ENCODE data around the gene ACOT6.

DNA sequence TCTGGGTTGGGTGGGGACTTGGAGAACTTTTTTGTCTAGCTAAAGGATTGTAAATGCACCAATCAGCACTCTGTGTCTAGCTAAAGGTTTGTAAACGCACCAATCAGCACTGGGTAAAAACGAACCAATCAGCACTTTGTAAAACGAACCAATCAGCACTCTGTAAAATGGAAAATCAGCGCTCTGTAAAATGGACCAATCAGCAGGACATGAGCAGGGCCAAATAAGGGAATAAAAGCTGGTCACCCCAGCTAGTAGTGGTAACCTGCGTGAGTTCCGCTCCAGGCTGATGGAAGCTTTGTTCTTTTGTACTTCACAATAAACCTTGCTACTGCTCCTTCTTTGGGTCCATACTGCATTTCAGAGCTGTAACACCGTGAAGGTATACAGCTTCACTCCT is 45.0 kb upstream of the ACOT6 start:
- TF ChIP-seq CTCF (IDR thresholded peaks at IDR 0.05) (no peak), POLR2A (IDR thresholded peaks at IDR 0.05) (no peak)

Measured in esophagus squamous epithelium (tissue), 4 donors.